Activated CD8-positive, alpha-beta memory T cell treated with anti-CD3 and anti-CD28 coated beads for 4 hours (primary cell): ENCODE results near the gene KLHL33.
"Not testable (repeated sequence)": the region's sequence is repeated elsewhere in the genome, so short reads cannot be mapped to it uniquely, and the experiment has no call there.

ENCODE experiments used
- DNase-seq, 2 donors: peaks; one replicate each; pipeline ENCODE4 v3.0.0-alpha.2; 2020; ENCODE audit warnings: low read depth in 2 of 2

The KLHL33 gene

GRCh38 chr14:20452831-20453230 lies 16.9 kb upstream of the KLHL33 start:
- not testable (repeated sequence) for DNase-seq

GRCh38 chr14:20446889-20447288 lies 10.9 kb upstream of the KLHL33 start:
- no peak for DNase-seq

GRCh38 chr14:20443650-20444049 lies 7.7 kb upstream of the KLHL33 start:
- DNase-seq: not testable (repeated sequence)

- DNase-seq: no peak
Observed at GRCh38 chr14:20441461-20441860, 5.5 kb upstream of the KLHL33 start.

- DNase-seq: peak in 1 of 2 donors; percentile 19
Observed at GRCh38 chr14:20440882-20441281, 4.9 kb upstream of the KLHL33 start.

GRCh38 chr14:20440465-20440864 lies 4.5 kb upstream of the KLHL33 start:
- no peak for DNase-seq

- DNase-seq: no peak
Observed at GRCh38 chr14:20438664-20439063, 2.7 kb upstream of the KLHL33 start.

- DNase-seq: no peak
Observed at GRCh38 chr14:20436363-20436755, 393 bp upstream of the KLHL33 start.

GRCh38 chr14:20434701-20435581 lies 1.0 kb downstream of the KLHL33 start:
- DNase-seq: no peak

GRCh38 chr14:20429801-20430669 lies 5.9 kb downstream of the KLHL33 start:
- no peak for DNase-seq

- DNase-seq: no peak
Observed at GRCh38 chr14:20428802-20429201, 7.2 kb downstream of the KLHL33 start.

- DNase-seq: no peak
Observed at GRCh38 chr14:20428010-20428365, 8.0 kb downstream of the KLHL33 start.

- no peak for DNase-seq
Observed at GRCh38 chr14:20427231-20428009, 8.5 kb downstream of the KLHL33 start.

GRCh38 chr14:20424851-20425250 lies 11.1 kb downstream of the KLHL33 start:
- DNase-seq: no peak

GRCh38 chr14:20422886-20423285 lies 13.1 kb downstream of the KLHL33 start:
- no peak for DNase-seq

GRCh38 chr14:20421267-20421666 lies 14.7 kb downstream of the KLHL33 start:
- DNase-seq: no peak

- DNase-seq: no peak
Observed at GRCh38 chr14:20419419-20419818, 16.5 kb downstream of the KLHL33 start.

- no peak for DNase-seq
Observed at GRCh38 chr14:20418501-20418909, 17.5 kb downstream of the KLHL33 start.

- no peak for DNase-seq
Observed at GRCh38 chr14:20417250-20418186, 18.4 kb downstream of the KLHL33 start.

GRCh38 chr14:20416223-20416622 lies 19.7 kb downstream of the KLHL33 start:
- DNase-seq: no peak

- DNase-seq: no peak
Observed at GRCh38 chr14:20415782-20416206, 20.2 kb downstream of the KLHL33 start.
